H1 (cell line): ENCODE data around the gene PAX5. TPM values are rescaled to one million over a fixed set of nuclear protein-coding genes. Genes with fewer than 3 reads are reported as not detected.

Experiments used
- CTCF ChIA-PET: fragments of 300-600 bp; sonication (Branson Sonifier 250); formaldehyde crosslinking; loops from one replicate; lab custom pipeline; 2021; ENCODE audit not compliant: partially characterized antibody; lab: Charles Lee
- POLR2A ChIA-PET: fragments of 300-600 bp; sonication (Branson Sonifier 250); formaldehyde crosslinking; loops from one replicate; lab custom pipeline; 2021; ENCODE audit warnings: inconsistent platforms; ENCODE audit not compliant: partially characterized antibody; lab: Charles Lee
- DNase-seq, 2 experiments: peaks; one replicate each; pipeline versions ENCODE4 v3.0.0 to v3.0.0-alpha.2; 2010 to 2022; ENCODE audit warnings: low spot score in 2 of 2, low read depth in 1 of 2, mixed read lengths in 1 of 2
- FAIRE-seq: peaks from 2 replicates; lab custom pipeline; 2011; peaks lifted over from hg19 to GRCh38; lab: Jason Lieb, UNC
- H2AFZ ChIP-seq: 2 replicates; pipeline ENCODE4 v1.8.1; 2012; ENCODE audit warnings: low read length, inconsistent platforms
- H2AK5ac ChIP-seq: 2 replicates; pipeline ENCODE4 v1.6.1; 2013; ENCODE audit warnings: low read depth, low read length
- H2BK120ac ChIP-seq: replicated peaks from 2 replicates; pipeline ENCODE3; 2013; ENCODE audit warnings: low read depth, low read length, inconsistent platforms
- H2BK12ac ChIP-seq: 2 replicates; pipeline ENCODE4 v1.6.1; 2013; ENCODE audit warnings: low read depth, low read length
- H2BK15ac ChIP-seq: 2 replicates; pipeline ENCODE4 v1.6.1; 2013; ENCODE audit warnings: low read length
- H2BK20ac ChIP-seq: 2 replicates; pipeline ENCODE4 v1.6.1; 2013; ENCODE audit warnings: low read length
- H2BK5ac ChIP-seq: 2 replicates; pipeline ENCODE4 v1.6.1; 2013; ENCODE audit warnings: low read depth, low read length
- H3K14ac ChIP-seq: 2 replicates; pipeline ENCODE4 v1.6.1; 2013; ENCODE audit warnings: inconsistent platforms; ENCODE audit not compliant: insufficient read length
- H3K18ac ChIP-seq: 2 replicates; pipeline ENCODE4 v1.6.1; 2013; ENCODE audit warnings: low read length; ENCODE audit errors: extremely low read depth
- H3K23ac ChIP-seq: 2 replicates; pipeline ENCODE4 v1.6.1; 2013; ENCODE audit warnings: inconsistent platforms; ENCODE audit not compliant: insufficient read length
- H3K23me2 ChIP-seq: 2 replicates; pipeline ENCODE4 v1.6.1; 2013; ENCODE audit warnings: low read depth, low read length
- H3K27ac ChIP-seq: 2 replicates; pipeline ENCODE4 v1.6.1; 2011; ENCODE audit warnings: low read depth, low read length, inconsistent platforms
- H3K27me3 ChIP-seq, 4 experiments: replicated peaks in 1 of 4; 1 replicate in 1 of 4; 2 replicates in 3 of 4; pipeline versions ENCODE4 v1.6.1 to v1.8.1; 2011 to 2013; ENCODE audit warnings: low read length in 3 of 4, mild to moderate bottlenecking in 3 of 4, inconsistent platforms in 2 of 4, mixed read lengths in 2 of 4, moderate library complexity in 1 of 4; ENCODE audit not compliant: control insufficient read depth in 3 of 4, insufficient read depth in 3 of 4; ENCODE audit errors: extremely low read depth in 1 of 4
- H3K36me3 ChIP-seq, 4 experiments: 2 replicates each; pipeline versions ENCODE4 v1.6.1 to v1.8.1; 2011 to 2013; ENCODE audit warnings: mild to moderate bottlenecking in 4 of 4, low read length in 3 of 4, moderate library complexity in 2 of 4, control low read depth in 1 of 4, inconsistent platforms in 1 of 4; ENCODE audit not compliant: insufficient read depth in 4 of 4, control insufficient read depth in 2 of 4
- H3K4ac ChIP-seq: replicated peaks from 2 replicates; pipeline ENCODE3; 2013; ENCODE audit warnings: low read length, low read depth, mixed read lengths, inconsistent platforms; ENCODE audit not compliant: insufficient read length
- H3K4me1 ChIP-seq, 4 experiments: replicated peaks in 1 of 4; 1 replicate in 1 of 4; 2 replicates in 3 of 4; pipeline versions ENCODE4 v1.6.1 to v1.8.1; 2011 to 2013; ENCODE audit warnings: low read length in 3 of 4, inconsistent platforms in 2 of 4, mixed read lengths in 1 of 4; ENCODE audit not compliant: insufficient read depth in 4 of 4, control insufficient read depth in 3 of 4
- H3K4me2 ChIP-seq, 2 experiments: 2 replicates each; pipeline versions ENCODE4 v1.6.1 to v1.8.1; 2011 to 2013; ENCODE audit warnings: low read depth in 2 of 2, low read length in 2 of 2, control low read depth in 1 of 2, inconsistent platforms in 1 of 2, mild to moderate bottlenecking in 1 of 2; ENCODE audit not compliant: insufficient read depth in 1 of 2
- H3K4me3 ChIP-seq, 4 experiments: fragments of 200-600, 300-600 bp in 1 of 4; sonication (generic), shearing (Covaris generic), sonication (Bioruptor Twin) in 1 of 4; 2 replicates each; pipeline versions ENCODE4 v1.5.1 to v1.8.1; 2011 to 2016; ENCODE audit warnings: low read length in 4 of 4, low read depth in 3 of 4, control low read depth in 2 of 4, inconsistent platforms in 2 of 4, mild to moderate bottlenecking in 2 of 4, mixed read lengths in 1 of 4, moderate library complexity in 1 of 4; ENCODE audit not compliant: insufficient read depth in 2 of 4; ENCODE audit errors: extremely low read depth in 1 of 4
- H3K56ac ChIP-seq: replicated peaks from 2 replicates; pipeline ENCODE3; 2013; ENCODE audit warnings: low read depth, mild to moderate bottlenecking, mixed read lengths, low read length, inconsistent platforms; ENCODE audit not compliant: insufficient read length
- H3K79me1 ChIP-seq: 2 replicates; pipeline ENCODE4 v1.6.1; 2013; ENCODE audit warnings: low read depth, low read length, control low read depth
- H3K79me2 ChIP-seq, 2 experiments: 2 replicates each; pipeline versions ENCODE4 v1.6.1 to v1.8.1; 2012 to 2013; ENCODE audit warnings: low read length in 2 of 2, mild to moderate bottlenecking in 2 of 2, inconsistent platforms in 1 of 2; ENCODE audit not compliant: insufficient read depth in 2 of 2, control insufficient read depth in 1 of 2
- H3K9ac ChIP-seq, 4 experiments: replicated peaks in 1 of 4; 1 replicate in 1 of 4; 2 replicates in 3 of 4; pipeline versions ENCODE4 v1.6.1 to v1.8.1; 2011 to 2013; ENCODE audit warnings: low read depth in 3 of 4, low read length in 3 of 4, control low read depth in 2 of 4, mild to moderate bottlenecking in 2 of 4, moderate library complexity in 2 of 4, inconsistent platforms in 1 of 4; ENCODE audit errors: extremely low read depth in 1 of 4
- H3K9me3 ChIP-seq, 2 experiments: 2 replicates each; pipeline versions ENCODE4 v1.6.1 to v1.8.1; 2012 to 2013; ENCODE audit warnings: mild to moderate bottlenecking in 2 of 2, moderate library complexity in 2 of 2, control low read depth in 1 of 2, inconsistent platforms in 1 of 2, low read depth in 1 of 2, low read length in 1 of 2, mixed read lengths in 1 of 2; ENCODE audit not compliant: insufficient read depth in 2 of 2
- H4K20me1 ChIP-seq, 2 experiments: replicated peaks in 1 of 2; 2 replicates each; pipeline versions ENCODE3 to v1.8.1; 2011 to 2013; ENCODE audit warnings: inconsistent platforms in 2 of 2, low read length in 2 of 2, mild to moderate bottlenecking in 1 of 2; ENCODE audit not compliant: insufficient read depth in 2 of 2, control insufficient read depth in 1 of 2
- H4K5ac ChIP-seq: 2 replicates; pipeline ENCODE4 v1.6.1; 2013; ENCODE audit warnings: low read length, low read depth, mixed read lengths, inconsistent platforms; ENCODE audit not compliant: insufficient read length
- H4K8ac ChIP-seq: 2 replicates; pipeline ENCODE4 v1.8.0; 2013; ENCODE audit warnings: mild to moderate bottlenecking, moderate library complexity, low read length, inconsistent platforms; ENCODE audit not compliant: insufficient read depth; ENCODE audit errors: extremely low read depth
- H4K91ac ChIP-seq: replicated peaks from 2 replicates; pipeline ENCODE3; 2013; ENCODE audit warnings: low read length, mixed read lengths, inconsistent platforms; ENCODE audit not compliant: insufficient read length
- ASH2L ChIP-seq: fragments of 200-600, 300-600 bp; sonication (generic); IDR thresholded peaks from one replicate; pipeline ENCODE4 v1.7.1; 2017; ENCODE audit warnings: low read length
- CBX5 ChIP-seq: fragments of 300-800, 300-1000 bp; sonication (generic); IDR thresholded peaks from 2 replicates; pipeline ENCODE4 v1.7.1; 2016; ENCODE audit warnings: antibody characterized with exemption, low read length, low read depth
- CTBP2 ChIP-seq: IDR thresholded peaks from 2 replicates; pipeline ENCODE4 v1.7.0; 2011; ENCODE audit warnings: borderline replicate concordance, mild to moderate bottlenecking, moderate library complexity, mixed read lengths, low read length; ENCODE audit not compliant: insufficient read depth, insufficient read length
- EGR1 ChIP-seq: IDR thresholded peaks from 2 replicates; pipeline ENCODE4 v1.6.1; 2011; ENCODE audit warnings: low read depth, low read length, borderline replicate concordance
- POLR2AphosphoS5 ChIP-seq: IDR thresholded peaks from 2 replicates; pipeline ENCODE4 v1.6.1; 2011; ENCODE audit warnings: low read depth, low read length
- RFX5 ChIP-seq: IDR thresholded peaks from 2 replicates; pipeline ENCODE4 v1.6.1; 2011; ENCODE audit warnings: low read depth, low read length, improper control_type of control experiment, borderline replicate concordance
- SP4 ChIP-seq: IDR thresholded peaks from 2 replicates; pipeline ENCODE4 v1.6.1; 2012; ENCODE audit warnings: low read length, inconsistent platforms
- SUZ12 ChIP-seq: fragments of 200-600 bp; sonication (generic); IDR thresholded peaks from 2 replicates; pipeline ENCODE4 v1.6.1; 2012; ENCODE audit warnings: mild to moderate bottlenecking, inconsistent platforms, low read length, moderate library complexity, mixed read lengths
- ZNF274 ChIP-seq: IDR thresholded peaks from 2 replicates; pipeline ENCODE4 v1.7.0; 2012; ENCODE audit warnings: low read length, borderline replicate concordance; ENCODE audit errors: extremely low read depth
- WGBS, 2 experiments: shearing (Covaris generic) in 1 of 2; methylation state at CpG; one replicate each; pipeline versions ENCODE4 v1.1.6 to v1.1.7; 2013 to 2015; ENCODE audit warnings: low lambda C conversion rate in 2 of 2, mixed read lengths in 2 of 2, inconsistent platforms in 1 of 2, low coverage in 1 of 2, missing lambda C conversion rate in 1 of 2; ENCODE audit not compliant: insufficient replicate concordance in 2 of 2, insufficient coverage in 1 of 2, insufficient read length in 1 of 2; ENCODE audit errors: extremely low coverage in 1 of 2, missing lambda C conversion rate in 1 of 2; 5-methylcytosine and 5-hydroxymethylcytosine counted together
- polyA plus RNA-seq, 7 experiments: library from polyadenylated mRNA; depleted of rRNA in 3 of 7; stranded (reverse) in 5 of 7; unstranded in 2 of 7; fragments of >200 nt in 5 of 7; fragments of 200-250 nt in 2 of 7; gene quantifications; 1 replicate in 5 of 7; 2 replicates in 1 of 7; 4 replicates in 1 of 7; pipeline versions ENCODE4 v1.2.1 to v1.2.3, GENCODE V29; 2011 to 2013; ENCODE audit warnings: missing spikeins in 2 of 7, mixed read lengths in 2 of 7
- total RNA-seq: library from RNA; stranded (reverse); fragmentation: NEBNext Ultra II Directional; extraction: Animal tissue kit (Norgen Biotek cat#: 25700); gene quantifications from 2 replicates; pipeline ENCODE4 v1.2.1, GENCODE V29; 2021
- TF ChIP-seq, protein P1 (sequence below), 3 experiments: IDR thresholded peaks; 1 replicate in 2 of 3; 2 replicates in 1 of 3; pipeline versions ENCODE4 v1.5.1 to v1.6.1; 2011; ENCODE audit warnings: low read length in 3 of 3, mild to moderate bottlenecking in 3 of 3, inconsistent platforms in 2 of 3, low read depth in 1 of 3, moderate library complexity in 1 of 3; ENCODE audit not compliant: insufficient read depth in 1 of 3; ENCODE audit errors: control extremely low read depth in 1 of 3

The PAX5 gene
- total and polyA plus RNA-seq, 2 of the 8 experiments (the other 6 are each of a cell fraction or from before 2014, with no cell fraction given) = 0.29 to 0.43 TPM

DNA sequence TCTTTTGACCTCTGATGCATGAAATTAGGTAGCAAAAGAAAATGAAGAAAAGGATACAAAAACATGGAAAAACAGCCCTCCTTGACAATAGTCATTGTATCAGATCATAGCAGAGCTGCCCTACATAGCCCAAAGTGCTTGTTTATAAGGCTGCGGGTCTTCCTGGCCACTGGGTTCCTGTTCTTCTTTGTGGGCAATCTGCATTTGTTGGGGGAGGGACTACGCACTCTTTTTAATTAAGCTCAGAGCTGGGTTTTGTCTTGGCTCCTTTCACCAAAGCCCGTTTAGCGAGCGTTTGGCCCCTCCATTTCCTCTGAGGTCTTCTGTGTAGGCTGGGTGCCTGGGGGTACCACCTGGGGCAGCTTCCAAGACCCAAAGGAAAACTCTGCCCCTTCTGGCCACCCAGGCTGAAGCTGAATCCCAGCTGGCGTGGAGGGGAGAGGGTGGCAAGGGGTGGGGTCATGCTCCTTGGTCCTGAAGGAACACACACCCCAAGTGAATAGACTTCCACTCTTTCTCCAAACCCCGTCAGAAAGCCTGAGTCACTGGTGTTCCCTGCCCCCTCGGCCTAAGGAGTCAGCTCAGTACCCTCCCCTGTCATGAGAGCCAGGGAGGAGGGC is 6.5 kb upstream of the PAX5 start:
- Histone ChIP-seq H3K9me3 (no peaks in the 10 kb centered on the region), H3K36me3 (no peaks in the 10 kb centered on the region), H4K5ac (no peak overlapping the region), H2AK5ac (no peak overlapping the region), H2BK20ac (no peak overlapping the region; the same call in 1 of the 2 replicates), H2BK12ac (no peak overlapping the region; the same call in 1 of the 2 replicates), H3K4ac (no peak overlapping the region), H2AFZ (no peak overlapping the region), H3K4me1 (peaks cover 9 to 16% (median 11%) of the 10 kb centered on the region in 4 experiments; a peak in 6 of 7 replicates), H3K4me3 (no peak overlapping the region), H3K23ac (no peak overlapping the region), H4K20me1 (peaks cover 0 to 1% of the 10 kb centered on the region in 2 experiments), H3K9ac (no peak overlapping the region), H3K14ac (no peak overlapping the region), H3K27me3 (peaks cover 31 to 45% (median 44%) of the 10 kb centered on the region in 4 experiments), H3K79me2 (no peaks in the 10 kb centered on the region), H2BK120ac (no peak overlapping the region), H3K4me2 (no peak overlapping the region), H3K79me1 (no peaks in the 10 kb centered on the region), H2BK15ac (no peak overlapping the region; the same call in 1 of the 2 replicates), H4K8ac (no peak overlapping the region), H3K27ac (no peak overlapping the region), H2BK5ac (no peak overlapping the region), H3K18ac (no peak overlapping the region), H3K56ac (no peak overlapping the region), H4K91ac (no peak overlapping the region), H3K23me2 (peaks cover 21% of the 10 kb centered on the region)
- FAIRE-seq = no peak
- WGBS, 2 experiments = 57% methylated on average over 8 of the region's 8 CpGs; no CpG with 5 or more reads in 1 of the 2 experiments
- DNase-seq = no peak
- POLR2A ChIA-PET = no interaction called here
- CTCF ChIA-PET = interaction anchor here (0.7 to 1.1 kb wide), 3 partner anchors 20 to 177 kb away, joined by 3 to 4 read pairs (median 3); no protein-coding TSS in a partner anchor
- TF ChIP-seq EGR1 = no peak
- no peak for TF ChIP-seq POLR2AphosphoS5
- TF ChIP-seq ASH2L = peak; percentile 29
- no peak for TF ChIP-seq RFX5
- no peak for TF ChIP-seq ZNF274
- TF ChIP-seq CBX5 = no peak
- no peak for TF ChIP-seq SP4
- no peak for TF ChIP-seq SUZ12
- no peak for TF ChIP-seq CTBP2
- TF ChIP-seq, protein P1, sequence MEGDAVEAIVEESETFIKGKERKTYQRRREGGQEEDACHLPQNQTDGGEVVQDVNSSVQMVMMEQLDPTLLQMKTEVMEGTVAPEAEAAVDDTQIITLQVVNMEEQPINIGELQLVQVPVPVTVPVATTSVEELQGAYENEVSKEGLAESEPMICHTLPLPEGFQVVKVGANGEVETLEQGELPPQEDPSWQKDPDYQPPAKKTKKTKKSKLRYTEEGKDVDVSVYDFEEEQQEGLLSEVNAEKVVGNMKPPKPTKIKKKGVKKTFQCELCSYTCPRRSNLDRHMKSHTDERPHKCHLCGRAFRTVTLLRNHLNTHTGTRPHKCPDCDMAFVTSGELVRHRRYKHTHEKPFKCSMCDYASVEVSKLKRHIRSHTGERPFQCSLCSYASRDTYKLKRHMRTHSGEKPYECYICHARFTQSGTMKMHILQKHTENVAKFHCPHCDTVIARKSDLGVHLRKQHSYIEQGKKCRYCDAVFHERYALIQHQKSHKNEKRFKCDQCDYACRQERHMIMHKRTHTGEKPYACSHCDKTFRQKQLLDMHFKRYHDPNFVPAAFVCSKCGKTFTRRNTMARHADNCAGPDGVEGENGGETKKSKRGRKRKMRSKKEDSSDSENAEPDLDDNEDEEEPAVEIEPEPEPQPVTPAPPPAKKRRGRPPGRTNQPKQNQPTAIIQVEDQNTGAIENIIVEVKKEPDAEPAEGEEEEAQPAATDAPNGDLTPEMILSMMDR (IDR thresholded peaks at IDR 0.05; ENCODE audit: control extremely low read depth in 1 of 3, insufficient read depth in 1 of 3, low read depth in 1 of 3, low read length in 3 of 3) = peak in 1 of 3 experiments; percentile 18; a peak in 1 of 4 replicates
